Measurements from ENCODE around the gene TNKS1BP1.

TNKS1BP1 gene

GRCh38 chr11:57276971-57277675 lies 47.6 kb downstream of the TNKS1BP1 start:
- TF ChIP-seq CTCF (conservative IDR thresholded peaks at IDR 0.05) = no peak
- H3K27ac ChIP-seq = peak overlapping the region; percentile 69

GRCh38 chr11:57276169-57276970 lies 48.4 kb downstream of the TNKS1BP1 start:
- H3K27ac ChIP-seq = no peak overlapping the region

GRCh38 chr11:57275582-57275981 lies 49.2 kb downstream of the TNKS1BP1 start:
- H3K27ac ChIP-seq = no peak overlapping the region
- TF ChIP-seq CTCF (conservative IDR thresholded peaks at IDR 0.05) = no peak

More at GRCh38 chr11:57276169-57276970, 48.4 kb downstream of the TNKS1BP1 start:
- TF ChIP-seq CTCF (conservative IDR thresholded peaks at IDR 0.05) = no peak

DNA sequence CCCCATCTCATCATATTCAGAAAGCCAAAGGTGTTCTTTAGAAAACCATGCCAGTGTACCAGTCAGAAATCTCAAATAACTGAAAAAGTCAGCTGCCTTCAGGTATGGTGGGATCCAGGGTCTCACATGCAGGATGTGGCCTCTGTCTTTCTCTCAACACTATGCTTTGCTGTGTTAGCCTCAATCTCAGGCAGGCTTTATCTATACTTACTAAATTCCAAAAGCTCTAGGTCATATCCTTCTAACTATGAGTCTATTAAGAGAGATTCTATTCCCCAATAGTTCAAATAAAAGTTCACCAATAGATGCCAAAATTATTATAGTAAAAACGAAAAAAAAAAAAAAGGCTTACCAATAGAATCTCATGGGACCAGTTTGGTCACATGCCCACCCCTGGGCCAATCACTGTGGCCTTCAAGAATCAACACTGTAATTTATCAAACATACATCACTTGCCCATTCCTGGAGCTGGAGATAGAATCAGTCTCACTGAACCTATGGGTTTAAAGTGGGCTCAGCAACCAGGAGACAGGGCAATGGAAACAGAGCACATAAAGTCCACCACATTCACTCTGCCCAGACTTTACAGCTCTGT lies 49.8 kb downstream of the TNKS1BP1 start:
- no peak for TF ChIP-seq CTCF (conservative IDR thresholded peaks at IDR 0.05)

GRCh38 chr11:57273448-57274058 lies 51.2 kb downstream of the TNKS1BP1 start:
- TF ChIP-seq CTCF (conservative IDR thresholded peaks at IDR 0.05) = no peak
- no peak overlapping the region for H3K27ac ChIP-seq

More for the DNA sequence above, 49.8 kb downstream of the TNKS1BP1 start:
- H3K27ac ChIP-seq = no peak overlapping the region

DNA sequence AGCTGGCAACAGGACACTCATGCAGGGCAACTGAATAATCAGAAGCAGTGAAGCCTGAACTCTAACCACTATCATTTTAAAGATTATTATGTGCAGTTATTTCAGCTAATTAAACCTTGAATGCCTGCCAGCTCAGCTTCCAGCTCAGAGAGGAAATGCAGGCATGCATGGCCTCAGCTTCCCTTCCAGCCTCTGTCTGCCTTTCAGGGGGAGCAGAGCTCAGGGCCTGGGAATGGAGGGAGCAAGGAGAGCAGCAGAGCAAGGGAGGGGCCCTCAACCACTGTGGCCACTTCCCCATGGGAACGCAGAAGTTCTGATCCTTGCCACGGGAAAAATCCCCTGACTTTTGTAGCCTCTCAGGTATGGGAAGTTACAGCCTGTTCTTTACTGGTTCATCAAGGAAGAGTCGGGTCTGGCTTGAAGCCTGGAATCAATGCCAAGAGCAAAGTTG lies 55.2 kb downstream of the TNKS1BP1 start:
- TF ChIP-seq CTCF (conservative IDR thresholded peaks at IDR 0.05) = no peak
- peak overlapping the region; percentile 83 for H3K27ac ChIP-seq

- no peak overlapping the region for H3K27ac ChIP-seq
- TF ChIP-seq CTCF (conservative IDR thresholded peaks at IDR 0.05) = no peak
These were observed 58.6 kb downstream of the TNKS1BP1 start for GRCh38 chr11:57266157-57266556.

Data from VCaP (cell line).